ENCODE data around the gene VWC2L. TPM values are rescaled to one million over a fixed set of nuclear protein-coding genes. Genes with fewer than 3 reads are reported as not detected.

The VWC2L gene
- total and polyA plus RNA-seq, 10 of the 15 experiments (the other 5 are each of a cell fraction or from before 2014, with no cell fraction given) = not detected

GRCh38 chr2:214503568-214503967 lies 92.7 kb downstream of the VWC2L start:
- ChIA-PET SMC1A (ENCODE audit: uncharacterized antibody, unreplicated experiment) (interaction anchor here (0.6 to 1.2 kb wide), 2 partner anchors 13 to 19 kb away, joined by 3 read pairs; no protein-coding TSS in a partner anchor), RAD21 (ENCODE audit: unreplicated experiment) (no interaction called here), POLR2A (no interaction called here), CTCF (interaction anchor here (0.6 to 1.2 kb wide), 3 partner anchors 11 to 22 kb away, joined by 3 to 4 read pairs (median 3); no protein-coding TSS in a partner anchor)
- Histone ChIP-seq H3K9ac (ENCODE audit: control insufficient read depth, insufficient read depth, low read length) (no peak overlapping the region), H3K4me1 (ENCODE audit: control insufficient read depth, insufficient read depth, low read length) (no peaks in the 10 kb centered on the region), H3K36me3 (ENCODE audit: control insufficient read depth in 2 of 2, insufficient read depth in 2 of 2, low read length in 1 of 2) (no peaks in the 10 kb centered on the region), H4K20me1 (ENCODE audit: control insufficient read depth, insufficient read depth) (no peaks in the 10 kb centered on the region), H3K4me3 (no peak overlapping the region), H3K4me2 (ENCODE audit: control insufficient read depth, insufficient read depth) (no peak overlapping the region), H2AFZ (ENCODE audit: control insufficient read depth, low read depth, low read length) (no peak overlapping the region), H3K27ac (ENCODE audit: control insufficient read depth, insufficient read depth) (no peak overlapping the region), H3K79me2 (ENCODE audit: control insufficient read depth, insufficient read depth, low read length) (no peaks in the 10 kb centered on the region), H3K9me3 (replicated peaks; ENCODE audit: control insufficient read depth, insufficient read depth, low read length) (no peaks in the 10 kb centered on the region), H3K27me3 (replicated peaks in 1 of 2; ENCODE audit: control insufficient read depth in 2 of 2, insufficient read depth in 2 of 2, low read length in 1 of 2) (no peaks in the 10 kb centered on the region)
- WGBS (ENCODE audit: insufficient coverage, insufficient replicate concordance, low lambda C conversion rate, missing lambda C conversion rate) = 48% methylated on average over 1 of the region's 1 CpG
- TF ChIP-seq SUZ12 (IDR thresholded peaks at IDR 0.05; ENCODE audit: unreplicated experiment) = no peak
- TF ChIP-seq IRF4 (IDR thresholded peaks at IDR 0.05; ENCODE audit: low read depth, low read length) = no peak
- no peak for TF ChIP-seq HCFC1 (IDR thresholded peaks at IDR 0.05; ENCODE audit: low read length)
- TF ChIP-seq EP300 (IDR thresholded peaks at IDR 0.05; ENCODE audit: borderline replicate concordance in 1 of 2, control insufficient read depth in 1 of 2, low read depth in 2 of 2, low read length in 2 of 2) = 0 out of 4 replicates have a peak, but pooled peaks of 1 of the 2 experiments have one; percentile 9
- peak; percentile 39; the same call in 1 of the 2 replicates for TF ChIP-seq ZNF384 (IDR thresholded peaks at IDR 0.05; ENCODE audit: borderline replicate concordance, low read depth, low read length)
- peak; percentile 48 for TF ChIP-seq JUNB (IDR thresholded peaks at IDR 0.05)
- no peak for TF ChIP-seq STAT3 (IDR thresholded peaks at IDR 0.05; ENCODE audit: low read depth, low read length)
- peak; percentile 90 for ATAC-seq
- intact Hi-C loops (cut with micrococcal nuclease; ENCODE audit: unreplicated experiment) = no loop called here
- in situ Hi-C loops (cut with MboI) = no loop called here
- no peak for DNase-seq (ENCODE audit: low read depth, low spot score)
- FAIRE-seq = no peak
- BruUV-seq (replicated peaks) = no TSS peak
